PC-3 (cell line): ENCODE data around the gene TP63.

Experiments
- EZH2 ChIP-seq: fragments of 300-600 bp; sonication (generic); IDR thresholded peaks from one replicate; pipeline ENCODE4 v1.6.1; 2017; ENCODE audit warnings: antibody characterized with exemption, mild to moderate bottlenecking, low read length; ENCODE audit not compliant: unreplicated experiment
- EZH2phosphoT487 ChIP-seq: fragments of 300-600 bp; sonication (generic); IDR thresholded peaks from 2 replicates; pipeline ENCODE4 v1.6.1; 2018; ENCODE audit warnings: mild to moderate bottlenecking, antibody characterized with exemption, low read length, borderline replicate concordance
- TF ChIP-seq, protein P1 (sequence below): fragments of 300-600 bp; sonication (generic); conservative IDR thresholded peaks from 2 replicates; pipeline ENCODE4 v1.5.1; 2017; ENCODE audit warnings: antibody characterized with exemption, low read depth, mild to moderate bottlenecking, low read length

DNA sequence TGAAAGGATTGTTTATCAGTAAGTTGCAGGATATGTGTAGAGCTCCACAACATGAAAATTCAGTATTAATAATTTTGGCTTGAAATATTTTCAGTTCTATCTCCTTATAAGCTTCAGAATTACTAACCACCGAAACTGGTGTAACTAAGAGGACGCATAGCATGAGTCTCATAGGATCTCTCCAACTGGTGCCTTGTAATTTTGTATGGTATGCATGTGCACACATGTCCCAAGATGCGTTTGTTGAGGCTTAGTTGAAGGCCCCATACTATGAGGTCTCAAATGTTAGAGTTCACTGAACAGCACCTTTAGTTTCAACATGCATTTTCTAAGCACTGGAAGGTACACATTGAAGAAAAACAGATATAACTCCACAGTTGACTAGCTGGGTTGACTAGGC lies 195.4 kb downstream of the TP63 start:
- TF ChIP-seq, protein P1, sequence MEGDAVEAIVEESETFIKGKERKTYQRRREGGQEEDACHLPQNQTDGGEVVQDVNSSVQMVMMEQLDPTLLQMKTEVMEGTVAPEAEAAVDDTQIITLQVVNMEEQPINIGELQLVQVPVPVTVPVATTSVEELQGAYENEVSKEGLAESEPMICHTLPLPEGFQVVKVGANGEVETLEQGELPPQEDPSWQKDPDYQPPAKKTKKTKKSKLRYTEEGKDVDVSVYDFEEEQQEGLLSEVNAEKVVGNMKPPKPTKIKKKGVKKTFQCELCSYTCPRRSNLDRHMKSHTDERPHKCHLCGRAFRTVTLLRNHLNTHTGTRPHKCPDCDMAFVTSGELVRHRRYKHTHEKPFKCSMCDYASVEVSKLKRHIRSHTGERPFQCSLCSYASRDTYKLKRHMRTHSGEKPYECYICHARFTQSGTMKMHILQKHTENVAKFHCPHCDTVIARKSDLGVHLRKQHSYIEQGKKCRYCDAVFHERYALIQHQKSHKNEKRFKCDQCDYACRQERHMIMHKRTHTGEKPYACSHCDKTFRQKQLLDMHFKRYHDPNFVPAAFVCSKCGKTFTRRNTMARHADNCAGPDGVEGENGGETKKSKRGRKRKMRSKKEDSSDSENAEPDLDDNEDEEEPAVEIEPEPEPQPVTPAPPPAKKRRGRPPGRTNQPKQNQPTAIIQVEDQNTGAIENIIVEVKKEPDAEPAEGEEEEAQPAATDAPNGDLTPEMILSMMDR = no peak
- no peak for TF ChIP-seq EZH2
- TF ChIP-seq EZH2phosphoT487 = no peak
